Measurements from ENCODE around the gene TRIM52.

The TRIM52 gene

DNA sequence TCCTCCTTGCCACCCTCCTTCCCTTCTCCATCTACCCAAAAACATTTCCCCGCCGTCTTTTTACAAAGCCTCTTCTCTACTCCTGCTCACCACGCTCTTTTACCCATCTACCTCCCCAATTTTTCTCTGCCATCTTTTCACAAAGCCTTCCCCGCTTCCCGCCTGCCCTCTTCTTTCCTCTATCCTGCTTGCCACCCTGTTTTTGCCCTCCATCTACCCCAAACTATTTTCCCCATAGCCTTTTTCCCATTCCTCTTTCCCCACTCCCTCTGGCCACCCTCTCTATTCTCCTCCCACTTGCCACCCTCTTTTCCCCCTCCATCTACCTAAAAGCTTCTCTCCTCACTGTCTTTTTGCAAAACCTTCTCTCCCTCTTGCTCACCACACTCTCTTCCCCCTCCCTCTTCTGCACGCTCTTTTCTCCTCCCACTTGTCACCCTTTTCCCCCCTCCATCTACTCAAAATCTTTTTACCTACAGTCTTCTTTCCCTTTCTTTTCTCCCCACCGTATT is 19.4 kb upstream of the TRIM52 start:
- TF ChIP-seq TAF1 (IDR thresholded peaks at IDR 0.05; ENCODE audit: low read depth) (no peak), TCF12 (IDR thresholded peaks at IDR 0.05; ENCODE audit: low read depth) (no peak), YY1 (IDR thresholded peaks at IDR 0.05; ENCODE audit: low read depth) (no peak), USF1 (IDR thresholded peaks at IDR 0.05) (no peak), MAX (IDR thresholded peaks at IDR 0.05) (no peak), CEBPB (IDR thresholded peaks at IDR 0.05) (no peak), EP300 (IDR thresholded peaks at IDR 0.05; ENCODE audit: borderline replicate concordance) (no peak), EGR1 (IDR thresholded peaks at IDR 0.05) (no peak), CREB1 (IDR thresholded peaks at IDR 0.05; ENCODE audit: low read depth) (no peak), ZBTB7A (IDR thresholded peaks at IDR 0.05; ENCODE audit: low read depth) (no peak), TEAD4 (IDR thresholded peaks at IDR 0.05) (no peak), FOXM1 (IDR thresholded peaks at IDR 0.05; ENCODE audit: borderline replicate concordance, low read depth) (no peak), NFIC (IDR thresholded peaks at IDR 0.05) (no peak), RAD21 (IDR thresholded peaks at IDR 0.05; ENCODE audit: low read depth) (no peak), REST (IDR thresholded peaks at IDR 0.05; ENCODE audit: low read depth) (no peak)

DNA sequence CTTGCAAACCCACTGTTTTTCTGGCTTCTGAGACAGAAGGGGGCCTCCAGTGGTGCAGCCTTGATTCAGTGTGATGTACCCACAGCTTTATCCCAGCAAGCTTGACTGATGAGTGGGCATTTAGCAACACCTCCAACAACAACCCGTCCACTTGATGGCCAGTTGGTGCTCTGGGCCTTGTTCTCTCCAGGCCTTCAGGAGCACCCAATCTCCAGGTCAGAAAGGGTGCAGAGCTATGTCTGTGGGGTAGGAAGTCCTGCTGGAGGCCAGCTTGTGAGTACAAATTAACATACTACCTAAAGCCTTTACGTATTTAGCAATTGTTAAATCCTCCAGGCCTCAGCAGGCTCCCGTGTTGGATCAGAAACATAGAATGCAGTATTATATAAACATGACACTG is 10.1 kb upstream of the TRIM52 start:
- no peak for TF ChIP-seq TCF12 (IDR thresholded peaks at IDR 0.05; ENCODE audit: low read depth)
- TF ChIP-seq USF1 (IDR thresholded peaks at IDR 0.05): no peak
- TF ChIP-seq REST (IDR thresholded peaks at IDR 0.05; ENCODE audit: low read depth): no peak
- no peak for TF ChIP-seq ZBTB7A (IDR thresholded peaks at IDR 0.05; ENCODE audit: low read depth)
- no peak for TF ChIP-seq FOXM1 (IDR thresholded peaks at IDR 0.05; ENCODE audit: borderline replicate concordance, low read depth)
- TF ChIP-seq TAF1 (IDR thresholded peaks at IDR 0.05; ENCODE audit: low read depth): no peak
- no peak for TF ChIP-seq EP300 (IDR thresholded peaks at IDR 0.05; ENCODE audit: borderline replicate concordance)
- no peak for TF ChIP-seq YY1 (IDR thresholded peaks at IDR 0.05; ENCODE audit: low read depth)
- no peak for TF ChIP-seq RAD21 (IDR thresholded peaks at IDR 0.05; ENCODE audit: low read depth)
- no peak for TF ChIP-seq MAX (IDR thresholded peaks at IDR 0.05)
- no peak for TF ChIP-seq EGR1 (IDR thresholded peaks at IDR 0.05)
- TF ChIP-seq TEAD4 (IDR thresholded peaks at IDR 0.05): no peak
- TF ChIP-seq CREB1 (IDR thresholded peaks at IDR 0.05; ENCODE audit: low read depth): no peak

DNA sequence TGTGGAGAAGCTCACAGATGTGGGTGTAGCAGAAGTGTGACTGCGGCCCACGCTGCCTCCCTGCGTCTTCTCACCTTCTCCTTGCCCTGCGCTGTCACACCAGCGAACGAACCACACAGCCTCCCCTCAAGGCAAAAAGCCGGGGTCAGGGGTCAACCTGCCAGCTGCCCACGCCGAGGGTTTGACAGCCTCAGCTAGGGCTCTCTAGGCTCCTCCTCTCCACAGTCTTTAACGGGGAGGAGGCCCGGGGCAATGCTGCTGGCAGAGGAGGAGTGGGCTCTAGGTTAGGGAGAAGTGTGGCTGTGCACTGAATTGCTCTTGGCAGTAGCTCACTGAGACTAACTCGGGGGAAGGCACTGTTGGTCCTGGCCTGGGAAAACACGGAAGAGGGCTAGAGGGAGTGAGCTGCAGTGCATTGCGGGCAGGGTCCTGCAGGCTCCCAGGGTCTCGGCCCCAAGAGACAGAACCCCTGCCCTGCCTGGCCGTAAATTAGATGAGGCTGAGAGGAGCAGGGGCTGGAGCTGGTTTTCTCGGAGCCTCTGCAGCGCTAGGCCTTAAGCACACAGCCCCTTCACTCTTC is 4.2 kb upstream of the TRIM52 start:
- no peak for TF ChIP-seq ZBTB7A (IDR thresholded peaks at IDR 0.05; ENCODE audit: low read depth)
- TF ChIP-seq EGR1 (IDR thresholded peaks at IDR 0.05): no peak
- no peak for TF ChIP-seq CREB1 (IDR thresholded peaks at IDR 0.05; ENCODE audit: low read depth)
- TF ChIP-seq NFIC (IDR thresholded peaks at IDR 0.05): no peak
- TF ChIP-seq RAD21 (IDR thresholded peaks at IDR 0.05; ENCODE audit: low read depth): no peak
- no peak for TF ChIP-seq TEAD4 (IDR thresholded peaks at IDR 0.05)
- no peak for TF ChIP-seq FOXM1 (IDR thresholded peaks at IDR 0.05; ENCODE audit: borderline replicate concordance, low read depth)
- no peak for TF ChIP-seq EP300 (IDR thresholded peaks at IDR 0.05; ENCODE audit: borderline replicate concordance)
- TF ChIP-seq USF1 (IDR thresholded peaks at IDR 0.05): no peak
- no peak for TF ChIP-seq REST (IDR thresholded peaks at IDR 0.05; ENCODE audit: low read depth)
- no peak for TF ChIP-seq CEBPB (IDR thresholded peaks at IDR 0.05)
- no peak for TF ChIP-seq TCF12 (IDR thresholded peaks at IDR 0.05; ENCODE audit: low read depth)
- no peak for TF ChIP-seq YY1 (IDR thresholded peaks at IDR 0.05; ENCODE audit: low read depth)
- no peak for TF ChIP-seq MAX (IDR thresholded peaks at IDR 0.05)
- no peak for TF ChIP-seq TAF1 (IDR thresholded peaks at IDR 0.05; ENCODE audit: low read depth)

Data from Ishikawa (cell line).